Measurements from ENCODE around the gene SPTA1.

DNA sequence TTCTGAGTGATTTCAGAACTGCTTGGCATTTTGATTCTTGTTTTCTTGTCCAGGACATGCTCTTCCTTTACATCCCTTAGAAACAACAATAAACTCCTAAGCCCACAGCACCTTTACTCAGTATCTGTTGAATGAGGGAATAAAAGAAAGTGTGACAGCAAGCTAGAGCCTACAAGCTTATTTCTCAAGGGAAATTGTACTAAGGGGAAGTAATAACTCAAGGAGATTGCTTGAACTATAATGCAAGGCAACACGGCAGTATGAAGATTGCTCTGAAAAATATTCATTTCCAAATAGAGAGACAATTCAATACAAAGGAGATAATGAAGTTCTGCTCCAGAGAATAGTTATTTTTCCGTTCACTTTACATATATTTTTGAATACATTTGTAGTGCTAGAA lies 122.7 kb downstream of the SPTA1 start:
- TF ChIP-seq, protein P1, sequence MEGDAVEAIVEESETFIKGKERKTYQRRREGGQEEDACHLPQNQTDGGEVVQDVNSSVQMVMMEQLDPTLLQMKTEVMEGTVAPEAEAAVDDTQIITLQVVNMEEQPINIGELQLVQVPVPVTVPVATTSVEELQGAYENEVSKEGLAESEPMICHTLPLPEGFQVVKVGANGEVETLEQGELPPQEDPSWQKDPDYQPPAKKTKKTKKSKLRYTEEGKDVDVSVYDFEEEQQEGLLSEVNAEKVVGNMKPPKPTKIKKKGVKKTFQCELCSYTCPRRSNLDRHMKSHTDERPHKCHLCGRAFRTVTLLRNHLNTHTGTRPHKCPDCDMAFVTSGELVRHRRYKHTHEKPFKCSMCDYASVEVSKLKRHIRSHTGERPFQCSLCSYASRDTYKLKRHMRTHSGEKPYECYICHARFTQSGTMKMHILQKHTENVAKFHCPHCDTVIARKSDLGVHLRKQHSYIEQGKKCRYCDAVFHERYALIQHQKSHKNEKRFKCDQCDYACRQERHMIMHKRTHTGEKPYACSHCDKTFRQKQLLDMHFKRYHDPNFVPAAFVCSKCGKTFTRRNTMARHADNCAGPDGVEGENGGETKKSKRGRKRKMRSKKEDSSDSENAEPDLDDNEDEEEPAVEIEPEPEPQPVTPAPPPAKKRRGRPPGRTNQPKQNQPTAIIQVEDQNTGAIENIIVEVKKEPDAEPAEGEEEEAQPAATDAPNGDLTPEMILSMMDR (IDR thresholded peaks at IDR 0.05 in 8 of 11, conservative IDR thresholded peaks at IDR 0.05 in 3 of 11) = no peak
- TF ChIP-seq POLR2A (IDR thresholded peaks at IDR 0.05) (no peak), POLR2AphosphoS5 (IDR thresholded peaks at IDR 0.05) (no peak)

All from spleen (tissue), 7 donors.